HG03565 (cell line): ENCODE data around the gene SEH1L.

Experiments used
- ATAC-seq: cut with Tn5 transposase; IDR thresholded peaks from one replicate; pipeline ENCODE4 v1.9.1; 2021; ENCODE audit warnings: mild to moderate bottlenecking, moderate library complexity; ENCODE audit not compliant: unreplicated experiment

Gene SEH1L

DNA sequence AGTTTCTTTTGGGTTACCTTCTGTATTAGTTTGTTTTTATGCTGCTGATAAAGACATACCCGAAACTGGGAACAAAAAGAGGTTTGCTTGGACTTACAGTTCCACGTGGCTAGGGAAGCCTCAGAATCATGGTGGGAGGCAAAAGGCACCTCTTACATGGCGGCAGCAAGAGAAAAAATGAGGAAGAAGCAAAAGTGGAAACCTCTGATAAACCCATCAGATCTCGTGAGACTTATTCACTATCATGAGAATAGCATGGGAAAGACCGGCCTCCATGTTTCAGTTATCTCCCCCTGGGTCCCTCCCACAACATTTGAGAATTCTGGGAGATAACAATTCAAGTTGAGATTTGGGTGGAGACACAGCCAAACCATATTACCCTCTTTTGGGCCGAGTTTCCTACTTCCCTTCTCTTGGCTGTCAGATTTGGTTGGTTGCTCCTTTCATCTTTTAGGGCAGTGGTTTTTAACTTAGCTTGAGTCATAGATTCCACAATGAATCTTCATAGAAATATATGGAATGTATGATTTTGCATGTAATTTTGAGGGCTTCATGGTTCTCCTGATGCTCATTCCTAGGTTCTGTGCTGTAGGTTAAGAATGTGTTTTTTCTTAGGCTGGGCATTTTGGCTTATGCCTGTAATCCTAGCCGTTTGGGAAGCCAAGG is 87.6 kb downstream of the SEH1L start:
- ATAC-seq: no peak

DNA sequence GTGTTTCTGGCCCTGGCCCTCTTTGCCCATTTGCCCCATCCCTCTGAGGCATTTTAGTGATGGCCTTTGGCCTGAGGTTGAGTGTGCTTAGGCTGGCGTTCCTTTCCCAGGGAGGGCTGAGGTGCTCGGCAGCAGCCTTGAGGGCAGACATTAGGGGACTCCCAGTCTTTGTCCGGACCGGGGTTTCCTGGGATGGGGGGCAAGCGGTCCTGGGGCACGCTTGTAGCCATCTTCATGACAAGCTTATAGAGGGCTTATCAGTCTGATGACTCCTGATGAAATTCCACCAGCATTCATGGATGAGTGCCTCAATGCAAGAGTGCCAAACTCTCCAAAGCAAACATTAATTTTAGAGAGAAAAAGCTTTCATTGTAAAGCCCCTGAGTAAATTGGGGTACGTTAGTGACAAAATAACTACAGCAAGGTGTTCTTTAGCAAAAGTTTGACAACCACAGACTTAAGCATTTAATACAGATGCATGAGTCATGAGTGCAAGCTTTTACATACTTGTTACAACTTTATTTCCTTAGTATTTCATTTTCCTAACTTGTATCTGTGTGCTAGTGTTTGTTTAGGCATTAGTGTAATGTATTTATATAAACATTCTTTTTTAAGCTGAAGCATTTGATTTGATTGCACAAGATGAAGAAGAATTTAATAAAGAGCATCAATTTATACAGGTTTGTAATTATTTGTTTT is 89.0 kb downstream of the SEH1L start:
- ATAC-seq: no peak
